Measurements from ENCODE around the gene WDR73.

DNA sequence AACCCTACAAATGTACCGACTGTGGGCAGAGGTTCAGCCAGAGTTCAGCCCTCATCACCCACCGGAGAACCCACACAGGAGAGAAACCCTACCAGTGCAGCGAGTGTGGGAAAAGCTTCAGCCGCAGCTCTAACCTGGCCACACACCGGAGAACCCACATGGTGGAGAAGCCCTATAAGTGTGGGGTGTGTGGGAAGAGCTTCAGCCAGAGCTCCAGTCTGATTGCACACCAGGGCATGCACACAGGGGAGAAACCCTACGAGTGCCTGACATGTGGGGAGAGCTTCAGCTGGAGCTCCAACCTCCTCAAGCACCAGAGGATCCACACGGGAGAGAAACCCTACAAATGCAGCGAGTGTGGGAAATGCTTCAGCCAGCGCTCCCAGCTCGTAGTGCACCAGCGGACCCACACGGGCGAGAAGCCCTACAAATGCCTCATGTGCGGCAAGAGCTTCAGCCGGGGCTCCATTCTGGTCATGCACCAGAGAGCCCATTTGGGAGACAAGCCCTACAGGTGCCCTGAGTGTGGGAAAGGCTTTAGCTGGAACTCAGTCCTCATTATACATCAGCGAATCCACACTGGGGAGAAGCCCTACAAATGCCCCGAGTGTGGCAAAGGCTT lies 32.6 kb downstream of the WDR73 start:
- no peak for TF ChIP-seq EZH2 (IDR thresholded peaks at IDR 0.05; ENCODE audit: low read length, unreplicated experiment)
- TF ChIP-seq, protein P1, sequence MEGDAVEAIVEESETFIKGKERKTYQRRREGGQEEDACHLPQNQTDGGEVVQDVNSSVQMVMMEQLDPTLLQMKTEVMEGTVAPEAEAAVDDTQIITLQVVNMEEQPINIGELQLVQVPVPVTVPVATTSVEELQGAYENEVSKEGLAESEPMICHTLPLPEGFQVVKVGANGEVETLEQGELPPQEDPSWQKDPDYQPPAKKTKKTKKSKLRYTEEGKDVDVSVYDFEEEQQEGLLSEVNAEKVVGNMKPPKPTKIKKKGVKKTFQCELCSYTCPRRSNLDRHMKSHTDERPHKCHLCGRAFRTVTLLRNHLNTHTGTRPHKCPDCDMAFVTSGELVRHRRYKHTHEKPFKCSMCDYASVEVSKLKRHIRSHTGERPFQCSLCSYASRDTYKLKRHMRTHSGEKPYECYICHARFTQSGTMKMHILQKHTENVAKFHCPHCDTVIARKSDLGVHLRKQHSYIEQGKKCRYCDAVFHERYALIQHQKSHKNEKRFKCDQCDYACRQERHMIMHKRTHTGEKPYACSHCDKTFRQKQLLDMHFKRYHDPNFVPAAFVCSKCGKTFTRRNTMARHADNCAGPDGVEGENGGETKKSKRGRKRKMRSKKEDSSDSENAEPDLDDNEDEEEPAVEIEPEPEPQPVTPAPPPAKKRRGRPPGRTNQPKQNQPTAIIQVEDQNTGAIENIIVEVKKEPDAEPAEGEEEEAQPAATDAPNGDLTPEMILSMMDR (conservative IDR thresholded peaks at IDR 0.05; ENCODE audit: low read depth, low read length), result no peak

All from PC-3 (cell line).